HG02610 (cell line): ENCODE data around the gene GAS2.
A peak's percentile ranks its signal among the peaks of the same experiment; 100 is the strongest.
"Not testable (repeated sequence)": the region's sequence is repeated elsewhere in the genome, so short reads cannot be mapped to it uniquely, and the experiment has no call there.

Source experiments
- ATAC-seq: cut with Tn5 transposase; IDR thresholded peaks from one replicate; pipeline ENCODE4 v1.9.1; 2021; ENCODE audit warnings: mild to moderate bottlenecking, moderate library complexity; ENCODE audit not compliant: unreplicated experiment

Gene GAS2

DNA sequence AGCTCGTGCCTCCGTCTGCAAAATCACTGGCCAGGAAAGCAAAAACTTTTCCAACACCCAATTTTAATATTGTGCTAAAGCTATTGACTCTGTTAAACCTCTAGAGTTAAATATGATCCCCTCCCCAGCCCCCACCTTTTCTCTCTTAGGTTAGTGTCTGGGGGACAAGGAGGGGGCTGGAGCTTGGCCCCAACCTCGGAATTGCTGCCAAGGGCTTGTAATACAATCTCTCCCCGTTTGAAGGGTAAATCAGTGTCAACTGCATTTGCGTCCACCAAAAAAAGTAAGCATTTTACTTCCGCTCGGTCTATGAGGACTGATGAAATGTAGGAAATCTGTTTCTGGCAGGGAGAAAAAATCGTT is at the start of gene GAS2:
TSS of gene GAS2 (plus strand) at position 287 of the 363 bp plus-strand sequence. CDS start 8,259 bp downstream, outside the sequence.
- no peak for ATAC-seq

- no peak for ATAC-seq
These were observed 48.5 kb upstream of the GAS2 start for GRCh38 chr11:22617868-22618267.

- peak; percentile 55 for ATAC-seq
These were observed 41.5 kb upstream of the GAS2 start for GRCh38 chr11:22624742-22625447.

DNA sequence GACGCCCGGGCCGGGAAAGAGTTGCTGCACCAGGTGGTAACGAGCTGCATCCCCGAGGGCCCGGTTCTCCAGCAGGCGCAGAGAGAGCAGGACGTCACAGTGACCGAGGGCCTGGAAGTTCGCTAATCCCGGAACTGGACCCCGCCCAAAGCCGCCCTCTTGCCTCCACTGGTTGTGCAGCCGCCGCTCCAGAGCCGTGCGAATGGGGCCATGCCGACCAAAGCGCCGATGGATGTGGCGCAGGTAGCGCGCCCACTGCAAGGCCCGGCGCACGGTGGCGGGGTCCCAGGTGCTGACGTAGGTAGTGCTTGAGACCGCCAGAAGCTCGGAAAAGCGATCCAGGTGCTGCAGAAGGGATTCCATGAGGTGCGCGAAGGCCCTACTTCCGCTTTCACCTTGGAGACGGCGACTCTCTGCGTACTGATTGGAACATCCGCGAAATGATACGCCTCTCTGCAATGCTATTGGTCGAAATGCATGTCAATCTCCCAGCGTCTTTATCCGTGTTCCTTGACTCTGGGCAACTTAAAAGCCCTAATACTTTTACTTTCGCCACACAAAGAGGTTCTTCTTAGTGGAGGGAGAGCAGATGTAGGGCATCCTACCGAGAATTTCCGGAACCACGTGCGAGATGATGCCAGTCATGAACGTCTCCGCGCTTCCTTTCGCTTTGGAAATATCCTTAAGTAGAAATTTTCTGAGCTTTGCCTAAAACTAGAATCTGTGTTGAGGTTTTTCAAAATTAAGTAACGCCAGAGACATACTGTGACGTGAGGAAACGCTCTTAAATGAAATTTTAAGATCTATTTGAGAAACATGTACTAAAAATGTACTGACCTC is 40.7 kb upstream of the GAS2 start, which contains the start of gene FANCF:
TSS of gene FANCF (minus strand) at position 376 of the 840 bp plus-strand sequence. CDS start at position 363, 13 bp downstream.
- peak; percentile 95 for ATAC-seq

DNA sequence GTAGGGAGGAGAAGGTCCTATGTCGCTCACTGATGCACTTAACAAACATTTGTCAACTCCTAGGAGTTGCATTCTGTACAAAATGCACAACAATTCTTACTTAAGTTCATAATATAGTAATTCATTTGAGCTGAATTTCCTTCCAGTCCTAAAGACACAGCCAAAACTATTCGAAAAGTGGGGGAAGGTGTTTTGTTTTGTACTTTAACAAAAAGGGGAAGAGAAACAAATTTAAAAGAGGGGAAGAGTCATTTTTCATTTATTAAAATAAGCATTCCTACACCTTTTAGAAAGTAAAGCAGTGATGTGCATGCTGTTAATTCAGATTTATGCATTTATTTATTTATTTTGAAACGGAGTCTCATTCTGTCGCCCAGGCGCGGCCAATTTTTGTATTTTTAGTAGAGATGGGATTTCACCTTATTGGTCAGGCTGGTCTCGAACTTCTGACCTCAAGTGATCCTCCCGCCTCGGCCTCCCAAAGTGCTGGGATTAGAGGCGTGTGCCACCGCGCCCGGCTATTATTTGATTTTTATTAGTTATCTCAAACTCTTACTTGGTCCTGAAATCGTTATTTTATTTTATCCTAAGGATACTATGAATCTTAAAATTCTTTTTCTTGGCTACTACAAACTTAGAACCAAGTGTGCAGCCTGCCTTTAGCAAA is 39.7 kb upstream of the GAS2 start:
- no peak for ATAC-seq

DNA sequence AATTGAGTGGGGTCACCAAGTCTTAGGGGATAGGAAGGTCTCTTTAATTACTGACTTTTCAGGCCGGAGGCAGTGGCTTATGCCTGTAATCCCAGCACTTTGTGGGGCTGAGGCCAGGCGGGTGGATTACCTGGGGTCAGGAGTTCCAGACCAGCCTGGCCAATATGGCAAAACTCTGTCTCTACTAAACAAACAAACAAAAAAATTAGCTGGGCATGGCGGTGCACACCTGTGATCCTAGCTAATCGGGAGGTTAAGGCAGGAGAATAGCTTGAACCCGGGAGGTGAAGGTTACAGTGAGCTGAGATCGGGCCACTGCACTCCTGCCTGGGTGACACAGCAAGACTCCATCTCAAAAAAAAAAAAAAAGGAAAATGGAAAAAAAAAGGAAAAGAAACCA is 39.0 kb upstream of the GAS2 start:
- no peak for ATAC-seq

GRCh38 chr11:22633354-22633902 is 33.0 kb upstream of the GAS2 start:
- ATAC-seq: no peak

DNA sequence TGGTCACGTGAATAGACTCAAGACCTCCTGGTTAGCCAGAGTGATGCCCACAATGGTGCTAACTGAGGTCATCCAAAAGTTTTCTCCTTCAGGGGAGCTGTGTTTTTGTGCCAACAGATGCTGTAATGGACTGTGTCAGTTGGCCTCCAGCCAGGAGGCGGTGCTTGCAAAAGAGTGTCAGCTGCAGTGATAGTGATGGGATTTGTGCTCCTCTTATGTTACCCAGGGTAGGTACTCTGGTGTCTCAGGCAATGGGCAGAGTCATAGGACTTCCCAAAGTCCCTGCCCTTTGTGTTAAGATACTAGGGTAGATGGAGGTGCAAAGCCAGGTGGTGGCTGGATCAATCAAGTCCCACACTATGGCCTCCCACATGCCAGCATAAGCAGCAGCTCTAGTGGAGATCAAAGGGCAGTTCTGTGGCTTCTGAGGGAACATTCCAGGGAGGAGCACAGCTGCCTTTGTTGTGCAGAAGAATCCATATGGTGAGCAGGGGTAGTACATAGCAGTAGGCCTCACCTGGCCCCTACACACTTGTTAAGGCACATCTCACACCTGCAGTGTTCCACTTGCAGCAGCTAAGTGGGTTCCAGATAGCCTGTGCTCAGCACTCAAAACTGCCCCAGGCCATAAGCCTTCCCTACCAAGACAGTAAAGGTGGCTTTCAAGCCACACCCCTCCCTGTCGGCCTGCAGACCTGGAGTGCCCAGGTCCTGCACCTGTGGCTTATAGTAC is 31.3 kb upstream of the GAS2 start:
- ATAC-seq: no peak

- no peak for ATAC-seq
These were observed 30.7 kb upstream of the GAS2 start for GRCh38 chr11:22635689-22636088.

DNA sequence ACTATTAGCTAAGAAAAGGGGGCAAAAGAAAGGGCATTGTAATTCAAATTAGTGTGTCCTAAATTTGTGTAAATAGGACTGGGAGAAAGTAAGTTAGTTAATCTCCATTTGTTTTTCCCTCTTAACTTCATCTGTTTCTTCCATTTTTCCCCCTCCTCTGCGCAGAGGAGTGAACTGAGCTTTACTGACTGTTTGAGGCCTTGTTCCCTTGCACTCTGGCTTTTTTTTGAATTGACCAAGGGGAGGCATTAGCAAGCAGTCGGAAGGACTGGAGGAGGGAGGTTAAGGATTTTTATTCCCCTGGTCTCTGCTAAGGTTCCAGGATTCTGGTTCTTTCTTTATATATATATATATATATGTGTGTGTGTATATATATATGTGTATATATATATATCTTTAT is 25.5 kb upstream of the GAS2 start:
- ATAC-seq: no peak

GRCh38 chr11:22641559-22641958 is 24.9 kb upstream of the GAS2 start:
- ATAC-seq: no peak

DNA sequence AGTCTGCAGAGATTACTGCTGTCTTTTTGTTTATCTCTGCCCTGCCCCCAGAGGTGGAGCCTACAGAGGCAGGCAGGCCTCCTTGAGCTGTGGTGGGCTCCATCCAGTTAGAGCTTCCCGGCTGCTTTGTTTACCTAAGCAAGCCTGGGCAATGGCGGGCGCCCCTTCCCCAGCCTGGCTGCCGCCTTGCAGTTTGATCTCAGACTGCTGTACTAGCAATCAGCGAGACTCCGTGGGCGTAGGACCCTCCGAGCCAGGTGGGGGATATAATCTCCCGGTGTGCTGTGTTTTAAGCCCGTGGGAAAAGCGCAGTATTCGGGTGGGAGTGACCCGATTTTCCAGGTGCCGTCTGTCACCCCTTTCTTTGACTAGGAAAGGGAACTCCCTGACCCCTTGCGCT is 14.1 kb upstream of the GAS2 start:
- ATAC-seq: not testable (repeated sequence)

- no peak for ATAC-seq
These were observed 10.3 kb upstream of the GAS2 start for GRCh38 chr11:22656130-22656529.

- ATAC-seq: peak; percentile 92
These were observed 9.2 kb upstream of the GAS2 start for GRCh38 chr11:22657101-22657694.

GRCh38 chr11:22659783-22660182 is 6.6 kb upstream of the GAS2 start:
- ATAC-seq: no peak

- ATAC-seq: peak; percentile 40
These were observed 453 bp downstream of the GAS2 start for GRCh38 chr11:22666688-22667439.

DNA sequence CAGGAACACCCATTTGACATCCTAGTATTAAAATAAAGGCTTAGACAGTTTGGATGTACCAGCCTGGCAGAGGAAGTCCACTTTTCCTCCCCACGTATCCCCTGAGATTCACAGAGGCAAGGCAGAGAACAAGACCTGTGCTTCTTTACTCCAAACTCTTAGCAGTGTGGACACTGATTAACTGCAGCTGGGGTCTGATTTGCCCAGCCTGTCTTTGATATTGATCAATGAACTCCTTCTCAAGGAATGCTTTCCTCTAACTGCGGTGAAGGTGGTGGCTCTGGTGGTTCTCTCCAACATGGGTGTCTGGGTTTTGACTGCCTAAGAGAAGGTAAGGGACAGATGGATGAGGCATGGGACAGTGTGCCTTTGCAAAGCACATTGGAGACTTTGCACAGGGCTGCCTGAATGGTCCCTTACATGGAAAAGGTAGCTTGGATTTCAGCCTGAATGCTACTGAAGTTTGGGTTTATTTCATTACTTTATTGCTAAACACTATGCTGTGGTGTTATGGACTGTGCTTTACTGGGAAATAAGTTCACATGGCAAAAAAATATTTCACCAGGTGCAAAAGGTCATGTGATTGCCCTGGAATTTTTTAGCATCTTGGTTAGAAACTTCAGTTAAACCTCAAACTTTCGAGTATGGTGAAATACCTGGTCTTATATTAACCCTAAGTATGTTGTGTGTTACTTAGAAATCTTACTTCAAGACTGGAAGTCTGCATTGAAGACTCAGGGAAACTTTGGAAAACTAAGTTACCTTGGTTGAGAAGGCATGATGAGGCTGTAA is 1.8 kb downstream of the GAS2 start:
- no peak for ATAC-seq

DNA sequence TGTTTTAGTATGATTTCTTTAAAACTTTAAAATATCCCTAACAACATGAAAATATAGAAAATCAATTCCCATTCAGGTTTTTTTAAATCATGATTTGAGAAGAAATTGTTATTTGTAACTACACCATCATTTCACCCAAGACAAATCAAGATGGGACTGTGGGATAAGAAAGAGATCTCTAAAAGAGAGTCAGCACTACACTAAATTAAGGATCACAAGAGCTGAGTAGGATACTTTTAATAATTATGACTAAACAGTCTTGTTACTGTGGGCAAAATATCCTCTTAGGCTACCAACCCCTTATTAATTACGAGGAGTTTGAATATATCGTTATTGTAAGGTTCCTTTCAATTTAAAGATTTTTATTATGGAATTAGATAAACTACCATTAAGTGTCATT is 3.0 kb downstream of the GAS2 start:
- ATAC-seq: no peak

DNA sequence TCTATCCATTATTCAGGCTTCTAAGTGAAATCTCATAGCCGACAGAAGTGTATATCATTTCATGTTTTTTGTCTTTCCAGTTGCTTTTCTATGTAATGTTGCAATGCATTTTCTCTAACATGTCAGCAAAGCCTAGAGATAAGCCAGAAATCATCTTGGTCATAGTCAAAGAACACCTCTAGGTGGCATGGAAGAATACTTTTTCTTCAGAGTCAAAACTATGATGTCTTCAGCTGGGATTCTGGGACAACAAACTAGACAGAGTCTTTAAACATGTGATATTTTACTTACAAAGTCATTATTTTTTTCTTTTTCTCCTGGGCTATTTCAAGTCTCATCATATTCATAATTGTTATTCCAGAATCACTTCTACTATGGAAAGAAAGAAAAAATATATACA is 4.4 kb downstream of the GAS2 start:
- ATAC-seq: no peak
